ENCODE data around the gene TRMT44.

TRMT44 gene

DNA sequence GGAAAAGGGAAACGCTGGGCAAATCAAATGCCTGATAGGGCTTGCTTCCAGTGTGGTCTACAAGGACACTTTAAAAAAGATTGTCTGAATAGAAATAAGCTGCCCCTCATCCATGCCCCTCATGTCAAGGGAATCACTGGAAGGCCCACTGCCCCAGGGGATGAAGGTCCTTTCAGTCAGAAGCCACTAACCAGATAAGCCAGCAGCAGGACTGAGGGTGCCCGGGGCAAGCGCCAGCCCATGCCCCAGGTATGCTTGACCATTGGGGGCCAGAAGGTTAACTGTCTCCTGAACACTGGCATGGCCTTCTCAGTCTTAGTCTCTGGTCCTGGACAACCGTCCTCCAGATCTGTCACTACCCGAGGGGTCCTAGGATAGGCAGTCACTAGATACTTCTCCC lies 17.8 kb upstream of the TRMT44 start:
- H3K4me1 ChIP-seq (ENCODE audit: control insufficient read depth in 1 of 2, insufficient read depth in 1 of 2, low read depth in 1 of 2, low read length in 1 of 2), result peaks cover 30 to 31% of the 10 kb centered on the region in 2 experiments
- H3K27me3 ChIP-seq, result no peaks in the 10 kb centered on the region
- H3K36me3 ChIP-seq, result no peaks in the 10 kb centered on the region
- TF ChIP-seq CTCF (IDR thresholded peaks at IDR 0.05), result no peak
- H3K4me3 ChIP-seq (ENCODE audit: low read depth in 1 of 2, low read length in 1 of 2), result no peak overlapping the region
- no peaks in the 10 kb centered on the region for H3K9me3 ChIP-seq
- H3K27ac ChIP-seq, result no peak overlapping the region

DNA sequence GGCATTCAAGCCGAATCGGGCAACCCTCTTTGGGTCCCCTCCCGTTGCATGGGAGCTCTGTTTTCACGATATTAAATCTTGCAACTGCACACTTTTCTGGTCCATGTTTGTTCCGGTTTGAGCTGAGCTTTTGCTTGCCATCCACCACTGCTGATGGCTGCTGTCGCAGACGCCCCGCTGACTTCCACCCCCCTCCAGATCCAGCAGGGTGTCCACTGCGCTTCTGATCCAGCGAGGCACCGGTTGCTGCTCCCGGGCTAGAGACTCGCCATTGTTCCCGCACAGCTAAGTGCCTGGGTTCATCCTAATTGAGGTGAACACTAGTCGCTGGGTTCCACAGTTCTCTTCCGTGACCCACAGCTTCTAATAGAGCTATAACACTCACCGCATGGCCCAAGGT lies 13.3 kb upstream of the TRMT44 start:
- no peaks in the 10 kb centered on the region for H3K9me3 ChIP-seq
- peaks cover 14 to 16% of the 10 kb centered on the region in 2 experiments for H3K4me1 ChIP-seq (ENCODE audit: control insufficient read depth in 1 of 2, insufficient read depth in 1 of 2, low read depth in 1 of 2, low read length in 1 of 2)
- H3K27ac ChIP-seq, result no peak overlapping the region
- TF ChIP-seq CTCF (IDR thresholded peaks at IDR 0.05), result no peak
- peak overlapping the region in 1 of 2 experiments; percentile 74 for H3K4me3 ChIP-seq (ENCODE audit: low read depth in 1 of 2, low read length in 1 of 2)
- no peaks in the 10 kb centered on the region for H3K36me3 ChIP-seq
- H3K27me3 ChIP-seq, result no peaks in the 10 kb centered on the region

DNA sequence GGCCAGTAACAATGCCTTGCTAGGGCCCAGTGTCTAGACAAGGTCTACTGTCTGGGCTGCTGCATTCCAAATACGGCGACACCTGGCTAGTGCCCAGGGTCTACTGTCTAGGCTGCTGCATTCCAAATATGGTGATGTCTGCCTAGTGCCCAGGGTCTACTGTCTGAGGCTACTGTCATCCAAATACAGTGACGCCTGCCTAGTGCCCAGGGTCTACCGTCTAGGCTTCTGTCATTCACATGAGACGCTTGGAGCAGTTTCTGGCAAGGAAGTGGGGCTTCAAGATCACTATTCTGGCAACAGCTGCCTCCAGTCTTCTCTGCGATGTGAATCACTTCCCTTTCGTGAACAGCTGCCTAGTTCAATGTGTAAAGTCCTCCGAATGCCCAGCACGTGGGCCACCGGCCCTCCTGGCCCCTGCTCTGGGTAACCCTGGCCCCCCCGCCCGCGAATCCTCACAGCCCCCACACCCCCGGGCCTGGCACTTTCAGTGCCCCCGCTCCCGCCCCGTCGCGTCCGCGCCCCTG lies 12.8 kb upstream of the TRMT44 start:
- Histone ChIP-seq H3K27me3 (no peaks in the 10 kb centered on the region), H3K27ac (peak overlapping the region; percentile 68), H3K4me1 (ENCODE audit: control insufficient read depth in 1 of 2, insufficient read depth in 1 of 2, low read depth in 1 of 2, low read length in 1 of 2) (peaks cover 14 to 16% of the 10 kb centered on the region in 2 experiments), H3K4me3 (ENCODE audit: low read depth in 1 of 2, low read length in 1 of 2) (peak overlapping the region; percentile 74 to 87), H3K9me3 (no peaks in the 10 kb centered on the region), H3K36me3 (no peaks in the 10 kb centered on the region)
- TF ChIP-seq CTCF (IDR thresholded peaks at IDR 0.05), result no peak

DNA sequence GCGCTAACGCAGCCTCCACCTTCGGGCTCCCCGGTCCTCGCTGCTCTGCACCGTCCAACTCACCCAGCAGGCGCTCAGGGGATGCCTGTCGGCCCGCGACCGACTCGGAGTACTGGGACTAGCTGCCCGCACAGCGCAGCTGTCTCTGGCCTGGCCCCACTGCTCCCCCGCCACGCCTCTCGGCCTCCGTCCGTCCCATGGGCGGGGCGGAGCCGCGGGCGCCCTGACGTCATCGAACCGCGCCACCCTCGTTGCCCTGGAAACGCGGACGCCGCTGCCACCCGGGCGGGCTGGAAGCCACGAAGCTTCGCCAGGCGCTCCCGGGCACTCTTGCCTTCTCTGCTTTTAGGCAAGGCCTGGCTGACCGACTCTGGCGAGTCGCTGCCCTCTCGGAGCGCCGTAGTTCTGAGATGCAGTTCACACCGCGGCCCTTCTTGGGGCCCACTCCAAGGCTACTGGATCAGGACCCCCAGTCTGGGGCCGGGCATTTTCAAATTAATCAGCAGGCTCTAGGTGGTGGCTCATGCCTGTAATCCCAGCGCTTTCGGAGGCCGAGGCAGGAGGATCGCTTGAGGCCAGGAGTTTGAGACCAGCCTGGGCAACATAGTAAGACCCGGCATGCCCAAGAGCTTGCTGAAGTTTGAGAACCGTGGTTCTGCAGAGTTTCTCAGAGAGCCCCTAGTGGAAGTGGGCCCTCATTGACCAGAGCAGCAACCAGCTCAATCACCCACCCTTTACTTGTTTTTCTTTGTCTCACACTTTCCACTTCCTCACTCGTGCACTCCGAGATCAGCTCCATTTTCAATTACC lies 12.1 kb upstream of the TRMT44 start:
- Histone ChIP-seq H3K4me1 (ENCODE audit: control insufficient read depth in 1 of 2, insufficient read depth in 1 of 2, low read depth in 1 of 2, low read length in 1 of 2) (peaks cover 14 to 16% of the 10 kb centered on the region in 2 experiments), H3K9me3 (no peaks in the 10 kb centered on the region), H3K4me3 (ENCODE audit: low read depth in 1 of 2, low read length in 1 of 2) (peak overlapping the region; percentile 74 to 87), H3K36me3 (no peaks in the 10 kb centered on the region), H3K27me3 (no peaks in the 10 kb centered on the region), H3K27ac (peak overlapping the region; percentile 68)
- TF ChIP-seq CTCF (IDR thresholded peaks at IDR 0.05), result peak; percentile 7

DNA sequence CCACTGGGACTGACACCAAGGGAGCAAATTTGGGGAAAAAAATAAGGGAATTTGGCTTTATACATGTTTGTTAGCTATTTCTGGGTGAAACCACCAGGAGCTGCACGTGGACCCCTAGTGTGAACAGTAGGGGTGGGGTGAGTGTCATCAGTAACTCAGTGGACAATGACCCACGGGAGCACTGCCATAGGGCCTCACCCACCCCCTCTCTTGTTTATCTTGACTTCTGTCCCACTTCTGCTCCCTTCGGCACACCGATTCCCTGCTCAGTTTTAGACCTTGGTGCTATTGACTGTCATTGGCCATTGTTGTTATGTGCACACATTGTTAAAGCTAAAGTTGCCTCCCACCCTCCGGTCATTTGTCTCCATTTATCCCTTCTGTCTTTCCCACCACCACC lies 9.0 kb upstream of the TRMT44 start:
- TF ChIP-seq CTCF (IDR thresholded peaks at IDR 0.05), result no peak
- Histone ChIP-seq H3K4me1 (ENCODE audit: control insufficient read depth in 1 of 2, insufficient read depth in 1 of 2, low read depth in 1 of 2, low read length in 1 of 2) (peaks cover 16 to 17% of the 10 kb centered on the region in 2 experiments), H3K27me3 (no peaks in the 10 kb centered on the region), H3K36me3 (no peaks in the 10 kb centered on the region), H3K27ac (no peak overlapping the region), H3K9me3 (no peaks in the 10 kb centered on the region), H3K4me3 (ENCODE audit: low read depth in 1 of 2, low read length in 1 of 2) (no peak overlapping the region)
